8988T (cell line): ENCODE results near the gene SLC25A24.
"Not testable (repeated sequence)": the region's sequence is repeated elsewhere in the genome, so short reads cannot be mapped to it uniquely, and the experiment has no call there.

Experiments
- DNase-seq: peaks from one replicate; pipeline ENCODE4 v3.0.0; 2011

SLC25A24 gene

GRCh38 chr1:108194051-108194450 is 6.1 kb downstream of the SLC25A24 start:
- DNase-seq = no peak

GRCh38 chr1:108193333-108193732 is 6.8 kb downstream of the SLC25A24 start:
- no peak for DNase-seq

GRCh38 chr1:108192581-108192980 is 7.6 kb downstream of the SLC25A24 start:
- DNase-seq = no peak

- no peak for DNase-seq
Observed at GRCh38 chr1:108190686-108191416, 9.3 kb downstream of the SLC25A24 start.

- DNase-seq = no peak
Observed at GRCh38 chr1:108190001-108190634, 10.0 kb downstream of the SLC25A24 start.

GRCh38 chr1:108188801-108189200 is 11.3 kb downstream of the SLC25A24 start:
- no peak for DNase-seq

GRCh38 chr1:108182959-108183700 is 17.0 kb downstream of the SLC25A24 start:
- DNase-seq = no peak

GRCh38 chr1:108179018-108179417 is 21.1 kb downstream of the SLC25A24 start:
- no peak for DNase-seq

GRCh38 chr1:108162409-108162808 is 37.7 kb downstream of the SLC25A24 start:
- not testable (repeated sequence) for DNase-seq

- not testable (repeated sequence) for DNase-seq
Observed at GRCh38 chr1:108159951-108160350, 40.2 kb downstream of the SLC25A24 start.

GRCh38 chr1:108158893-108159453 is 41.2 kb downstream of the SLC25A24 start:
- DNase-seq = no peak

- no peak for DNase-seq
Observed at GRCh38 chr1:108154314-108154713, 45.8 kb downstream of the SLC25A24 start.

- DNase-seq = no peak
Observed at GRCh38 chr1:108152782-108153222, 47.3 kb downstream of the SLC25A24 start.

GRCh38 chr1:108151548-108151947 is 48.6 kb downstream of the SLC25A24 start:
- no peak for DNase-seq

GRCh38 chr1:108149796-108150467 is 50.2 kb downstream of the SLC25A24 start:
- no peak for DNase-seq

GRCh38 chr1:108144569-108144968 is 55.6 kb downstream of the SLC25A24 start:
- DNase-seq = not testable (repeated sequence)

GRCh38 chr1:108142773-108143394 is 57.3 kb downstream of the SLC25A24 start:
- DNase-seq = no peak

GRCh38 chr1:108142258-108142657 is 57.9 kb downstream of the SLC25A24 start:
- no peak for DNase-seq

- DNase-seq = no peak
Observed at GRCh38 chr1:108141621-108142020, 58.5 kb downstream of the SLC25A24 start.

- DNase-seq = no peak
Observed at GRCh38 chr1:108140936-108141335, 59.2 kb downstream of the SLC25A24 start.

- no peak for DNase-seq
Observed at GRCh38 chr1:108140177-108140576, 60.0 kb downstream of the SLC25A24 start.

GRCh38 chr1:108139555-108139954 is 60.6 kb downstream of the SLC25A24 start:
- DNase-seq = not testable (repeated sequence)
